H54 (cell line): ENCODE results near the gene LRG1.
"Not testable (repeated sequence)": the region's sequence is repeated elsewhere in the genome, so short reads cannot be mapped to it uniquely, and the experiment has no call there.

Source experiments
- DNase-seq: peaks from one replicate; pipeline ENCODE4 v3.0.0; 2011; ENCODE audit warnings: low spot score, mixed read lengths; ENCODE audit not compliant: insufficient read length
- FAIRE-seq: peaks from 3 replicates; lab custom pipeline; 2011; peaks lifted over from hg19 to GRCh38; lab: Jason Lieb, UNC
- POLR2A ChIP-seq: IDR thresholded peaks from 2 replicates; pipeline ENCODE4 v1.6.1; 2011; ENCODE audit warnings: low read depth, mild to moderate bottlenecking, low read length

LRG1 gene

DNA sequence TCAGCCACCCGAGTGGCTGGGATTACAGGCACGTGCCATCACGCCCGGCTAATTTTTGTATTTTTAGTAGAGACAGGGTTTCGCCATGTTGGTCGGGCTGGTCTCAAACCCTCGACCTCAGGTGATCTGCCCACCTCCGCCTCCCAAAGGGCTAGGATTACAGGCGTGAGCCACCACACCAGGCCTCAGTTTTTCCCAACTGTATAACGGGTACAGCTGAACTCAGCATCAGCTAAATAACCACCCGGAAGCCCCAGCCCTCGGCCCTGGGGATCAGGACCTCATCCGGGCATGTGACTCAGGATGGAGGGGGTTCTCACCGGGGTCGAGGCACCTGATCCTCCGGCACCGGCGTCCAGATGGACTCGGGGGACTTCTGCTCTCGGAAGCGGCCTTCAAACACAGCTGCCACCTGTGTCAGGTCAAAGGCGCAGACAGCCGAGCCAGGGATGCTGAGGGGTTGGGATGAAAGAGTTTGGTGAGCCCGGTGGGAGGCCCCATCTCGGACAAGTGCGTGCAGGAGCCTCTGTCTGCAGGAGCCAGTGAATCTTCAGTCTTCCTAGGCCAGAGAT lies 10.7 kb upstream of the LRG1 start:
- DNase-seq = no peak
- no peak for FAIRE-seq
- TF ChIP-seq POLR2A = no peak

DNA sequence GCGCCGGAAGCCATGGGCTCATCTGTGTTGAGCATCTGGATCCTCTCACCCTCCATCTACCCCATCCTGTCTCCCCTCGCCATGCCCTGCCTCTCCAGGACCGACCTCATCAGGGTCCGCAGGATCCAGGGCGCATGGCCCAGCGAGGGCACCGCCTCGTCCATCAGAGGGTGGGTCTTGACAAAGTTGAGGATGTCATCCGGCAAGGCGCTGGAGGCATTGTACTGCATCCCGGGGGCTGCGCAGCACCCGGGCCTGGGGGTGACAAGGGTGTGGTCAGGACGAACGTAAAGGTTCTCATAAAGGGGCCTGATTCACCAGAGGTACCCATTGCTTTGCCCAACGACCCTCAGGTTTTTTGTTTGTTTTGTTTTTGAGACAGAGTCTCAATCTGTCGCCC lies 10.2 kb upstream of the LRG1 start:
- no peak for TF ChIP-seq POLR2A
- DNase-seq = no peak
- FAIRE-seq = no peak

DNA sequence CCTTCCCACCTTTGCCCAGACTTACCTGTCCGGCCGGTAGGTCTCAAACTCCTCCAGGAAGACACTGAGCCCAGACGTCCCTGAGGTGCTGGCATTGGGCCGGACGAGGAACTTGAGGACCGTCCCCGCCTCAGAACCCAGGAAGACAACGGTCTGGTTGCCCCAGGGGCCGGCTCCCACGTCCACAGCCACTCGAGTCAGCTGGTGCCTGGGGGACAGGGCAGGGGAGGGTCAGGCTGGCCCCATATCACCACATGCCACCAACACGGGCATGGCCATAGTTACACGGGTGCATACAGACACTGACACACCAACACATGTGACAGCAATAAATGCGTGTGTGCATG lies 8.4 kb upstream of the LRG1 start:
- FAIRE-seq (no peak), DNase-seq (no peak)
- TF ChIP-seq POLR2A = no peak

GRCh38 chr19:4547303-4548237 lies 7.7 kb upstream of the LRG1 start:
- TF ChIP-seq POLR2A = no peak
- DNase-seq (no peak), FAIRE-seq (no peak)

DNA sequence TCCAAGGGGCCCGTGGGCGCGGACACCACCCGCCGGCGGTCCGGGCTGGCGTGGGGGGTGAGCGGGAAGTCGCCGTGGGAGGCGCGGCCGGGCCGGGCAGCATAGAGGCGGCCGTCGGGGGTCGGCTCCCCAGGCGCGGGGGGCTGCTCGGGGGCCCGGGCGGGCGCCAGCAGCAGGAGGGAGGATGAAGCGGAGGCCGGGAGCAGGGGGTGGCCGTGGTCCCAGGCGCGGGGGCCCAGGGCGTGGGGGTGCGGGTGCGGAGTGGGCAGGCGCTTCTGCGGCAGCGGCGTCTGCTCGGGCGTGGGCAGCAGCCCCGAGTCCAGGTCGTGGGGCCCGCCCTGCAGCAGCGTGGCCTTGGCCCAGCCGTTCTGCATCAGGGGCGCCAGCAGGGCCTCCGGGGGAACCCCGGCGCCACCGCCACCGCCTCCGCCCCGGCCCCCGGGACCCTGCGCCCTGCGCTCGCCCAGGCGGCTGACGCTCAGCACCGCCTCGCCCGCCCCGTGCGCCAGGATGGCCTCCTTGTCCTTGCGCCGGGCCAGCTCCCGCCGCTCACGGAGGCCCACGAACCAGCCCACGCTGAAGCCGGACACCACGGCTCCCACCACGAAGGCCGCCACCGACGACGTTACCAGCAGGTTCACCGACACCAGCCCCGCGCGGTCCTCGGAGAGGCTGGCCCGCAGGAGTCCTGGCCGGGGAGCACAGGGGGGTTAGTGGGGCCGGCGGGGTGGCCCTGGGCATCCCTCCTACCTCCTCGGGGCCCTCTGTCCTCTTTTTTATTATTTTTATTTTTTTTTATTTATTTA lies 4.2 kb upstream of the LRG1 start:
- DNase-seq (no peak), FAIRE-seq (no peak)
- TF ChIP-seq POLR2A = no peak

DNA sequence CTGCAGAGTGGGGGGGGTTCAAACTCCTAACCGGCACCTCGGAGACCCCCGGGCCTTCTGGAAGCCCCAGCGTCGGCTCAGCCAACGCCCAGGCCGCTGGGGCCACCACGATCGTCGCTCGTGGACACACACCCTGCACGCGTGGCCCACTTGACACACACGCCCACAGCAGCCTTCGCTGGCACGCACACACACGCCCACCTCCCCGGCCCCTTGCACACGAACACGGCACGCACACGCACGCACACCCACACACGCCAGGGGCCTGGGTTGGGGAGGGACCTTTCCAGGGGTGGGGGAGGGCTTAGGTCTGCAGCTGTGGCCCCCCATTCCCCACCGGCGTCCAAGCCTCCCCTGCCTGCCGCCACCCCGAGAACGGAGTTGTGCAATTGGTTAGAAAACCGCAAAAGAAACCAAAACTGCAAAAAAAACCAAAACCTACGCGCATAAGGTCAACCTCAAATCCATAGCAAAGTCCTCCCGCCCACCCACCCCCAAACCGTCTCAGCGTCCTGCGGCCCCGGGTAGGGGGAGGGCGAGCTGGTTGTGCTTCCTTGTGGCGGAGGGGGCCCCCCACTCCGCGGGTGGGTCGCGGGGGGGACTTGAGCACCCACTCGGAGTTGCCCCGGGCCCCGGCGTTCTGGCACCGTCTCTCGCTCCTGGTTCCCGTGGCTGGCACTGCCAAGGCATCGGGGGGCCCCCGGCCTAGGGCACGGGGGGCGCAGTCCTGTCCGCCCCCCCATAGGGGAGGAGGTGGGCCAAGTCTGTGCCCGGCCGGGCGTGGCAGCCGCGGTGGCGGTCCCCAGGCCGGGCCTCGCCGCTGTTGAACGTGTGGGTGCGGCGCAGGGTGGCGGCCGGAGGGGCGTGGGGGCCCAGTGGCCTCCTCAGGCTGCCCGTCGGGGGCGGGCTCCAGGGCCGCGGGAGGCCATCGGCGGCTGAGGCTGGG lies 3.3 kb upstream of the LRG1 start:
- FAIRE-seq (no peak), DNase-seq (no peak)
- TF ChIP-seq POLR2A = no peak

DNA sequence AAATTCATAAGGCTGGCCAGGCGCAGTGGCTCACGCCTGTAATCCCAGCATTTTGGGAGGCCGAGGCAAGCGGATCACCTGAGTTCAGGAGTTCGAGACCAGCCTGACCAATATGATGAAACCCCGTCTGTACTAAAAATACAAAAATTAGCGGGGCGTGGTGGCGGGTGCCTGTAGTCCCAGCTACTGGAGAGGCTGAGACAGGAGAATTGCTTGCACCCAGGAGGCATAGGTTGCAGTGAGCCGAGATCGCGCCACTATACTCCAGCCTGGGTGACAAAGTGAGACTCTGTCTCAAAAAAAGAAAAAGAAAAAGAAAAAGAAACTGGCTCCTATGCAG lies 1.9 kb upstream of the LRG1 start:
- DNase-seq, FAIRE-seq: not testable (repeated sequence)

GRCh38 chr19:4541114-4541805 lies 1.4 kb upstream of the LRG1 start:
- TF ChIP-seq POLR2A = no peak
- DNase-seq (no peak), FAIRE-seq (no peak)

DNA sequence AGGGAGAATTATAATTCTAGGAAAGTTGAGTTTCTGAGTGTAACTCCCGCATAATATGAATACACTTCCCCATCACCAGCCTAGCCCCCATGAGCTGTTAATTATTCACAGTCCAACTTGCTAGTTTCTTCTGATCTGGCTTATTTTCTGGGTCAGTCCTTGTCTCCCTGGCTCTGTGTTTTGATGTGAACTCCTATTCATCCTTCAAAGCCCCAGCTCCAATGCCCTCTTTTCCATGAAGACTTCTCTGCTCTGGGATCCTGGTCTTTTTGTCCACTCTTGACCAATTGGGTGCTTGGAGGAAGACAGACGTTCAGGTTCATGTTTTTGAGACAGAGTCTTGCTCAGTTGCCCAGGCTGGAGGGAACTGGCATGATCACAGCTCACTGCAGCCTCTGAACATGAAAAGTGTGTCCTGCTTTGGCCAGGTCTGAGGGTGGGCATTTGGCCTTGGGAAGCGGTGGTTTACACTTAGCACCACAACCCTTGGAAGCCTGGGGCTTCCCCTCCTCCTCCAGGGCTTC lies 605 bp downstream of the LRG1 start:
- no peak for TF ChIP-seq POLR2A
- no peak for DNase-seq
- FAIRE-seq = no peak

- no peak for TF ChIP-seq POLR2A
- DNase-seq (no peak), FAIRE-seq (no peak)
These were observed 1.3 kb downstream of the LRG1 start for GRCh38 chr19:4538601-4538954.

DNA sequence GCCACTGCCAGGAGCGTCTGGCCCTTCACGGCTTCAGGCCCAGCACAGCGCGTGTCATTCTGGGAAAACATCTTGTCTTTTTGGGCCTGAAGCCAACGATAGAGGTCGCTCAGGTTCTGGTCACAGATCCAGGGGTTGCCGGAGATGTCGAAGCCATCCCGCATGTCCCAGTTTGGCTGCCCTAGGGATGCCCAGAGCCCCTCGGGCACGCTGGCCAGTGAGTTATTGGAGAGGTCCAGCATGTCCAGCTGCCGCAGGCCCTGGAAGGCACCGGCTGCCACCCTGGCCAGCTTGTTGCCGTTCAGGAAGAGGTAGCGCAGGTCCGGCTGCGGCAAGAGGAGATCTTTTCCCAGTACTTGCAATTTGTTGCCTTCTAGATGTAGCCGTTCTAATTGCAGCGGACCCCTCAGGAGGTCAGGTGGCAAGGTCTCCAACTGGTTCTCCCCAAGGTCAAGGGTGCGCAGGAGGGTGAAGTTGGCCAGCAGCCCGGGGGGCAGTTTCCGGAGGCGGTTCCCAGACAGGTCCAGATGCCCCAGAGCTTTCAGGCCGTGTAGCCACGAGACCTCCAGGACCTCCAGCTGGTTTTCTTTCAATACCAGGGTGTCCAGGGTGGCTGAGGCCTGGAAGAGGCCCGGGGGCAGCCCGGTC lies 1.8 kb downstream of the LRG1 start:
- DNase-seq = no peak
- no peak for FAIRE-seq
- no peak for TF ChIP-seq POLR2A

GRCh38 chr19:4536798-4537197 lies 3.0 kb downstream of the LRG1 start:
- DNase-seq = no peak
- no peak for FAIRE-seq
- no peak for TF ChIP-seq POLR2A
